Loucy (cell line): ENCODE results near the gene RPL19.

ENCODE experiments used
- CTCF ChIP-seq: fragments of 200-600 bp; sonication (generic); conservative IDR thresholded peaks from 2 replicates; pipeline ENCODE4 v1.5.1; 2014; ENCODE audit warnings: mild to moderate bottlenecking, antibody characterized with exemption, low read length
- EZH2phosphoT487 ChIP-seq: fragments of 200-600 bp; IDR thresholded peaks from 2 replicates; pipeline ENCODE4 v1.6.1; 2018; ENCODE audit warnings: antibody characterized with exemption, mild to moderate bottlenecking, moderate library complexity, borderline replicate concordance

DNA sequence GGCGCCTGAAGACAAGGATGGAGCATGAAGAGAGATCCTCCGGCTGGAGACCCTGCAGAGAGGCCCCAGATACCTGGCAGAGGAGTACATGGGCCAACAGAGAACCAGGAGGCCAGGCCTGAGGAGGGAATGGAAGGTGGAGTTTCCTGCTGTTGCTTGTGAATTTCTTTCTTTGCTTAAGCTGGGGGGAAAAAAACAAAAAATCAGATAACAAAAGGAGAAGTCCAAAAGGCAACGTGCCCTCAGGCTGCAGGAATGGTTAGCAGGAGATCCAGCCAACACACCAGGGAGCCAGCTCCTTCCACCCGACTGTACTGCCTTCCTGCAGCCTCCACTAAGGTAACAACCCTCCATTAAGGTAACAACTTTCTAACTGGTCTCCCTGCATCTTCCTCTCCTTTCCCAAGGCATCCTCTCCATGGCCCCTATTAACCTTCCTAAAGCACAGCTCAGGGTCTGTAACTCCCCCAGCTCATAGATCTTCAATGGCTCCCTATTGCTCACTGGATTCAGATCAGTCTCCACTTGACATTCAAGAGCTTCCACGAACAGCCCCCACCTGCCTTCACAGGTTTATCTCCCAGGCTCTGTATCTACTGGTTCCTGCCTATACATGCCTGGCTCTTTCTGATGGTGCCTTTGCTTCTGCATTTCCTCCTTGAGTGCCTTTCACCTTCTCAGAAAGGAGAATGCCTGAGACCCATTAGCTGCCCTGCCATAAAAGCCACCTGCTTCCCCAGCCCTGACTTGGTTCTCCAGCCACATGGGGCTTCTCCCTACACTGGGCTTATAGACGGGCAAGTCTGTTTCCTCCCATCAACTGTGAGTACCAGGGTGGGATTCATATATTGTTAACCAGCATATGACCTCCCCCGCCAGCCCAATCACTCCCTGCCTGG is 33.4 kb upstream of the RPL19 start:
- TF ChIP-seq CTCF (no peak), EZH2phosphoT487 (no peak)
